ENCODE results near the gene SIX1.

SIX1 gene

GRCh38 chr14:60670989-60671388, 21.7 kb upstream of the SIX1 start:
- ATAC-seq (ENCODE audit: low read depth) (no peak), DNase-seq (ENCODE audit: low spot score) (no peak)
- no peaks in the 10 kb centered on the region for H3K27me3 ChIP-seq (ENCODE audit: insufficient read depth, poor library complexity, severe bottlenecking)
- TF ChIP-seq CTCF (IDR thresholded peaks at IDR 0.05; ENCODE audit: poor library complexity, severe bottlenecking): no peak
- no peaks in the 10 kb centered on the region for H3K36me3 ChIP-seq (ENCODE audit: low read depth)
- H3K4me3 ChIP-seq (ENCODE audit: severe bottlenecking): no peak overlapping the region
- no peaks in the 10 kb centered on the region for H3K9me3 ChIP-seq (ENCODE audit: severe bottlenecking)
- no peaks in the 10 kb centered on the region for H3K4me1 ChIP-seq (ENCODE audit: insufficient read depth, poor library complexity, severe bottlenecking)
- no peak overlapping the region for H3K27ac ChIP-seq (ENCODE audit: poor library complexity, severe bottlenecking)

GRCh38 chr14:60668431-60669112, 19.3 kb upstream of the SIX1 start:
- H3K36me3 ChIP-seq (ENCODE audit: low read depth): no peaks in the 10 kb centered on the region
- no peak overlapping the region for H3K4me3 ChIP-seq (ENCODE audit: severe bottlenecking)
- H3K9me3 ChIP-seq (ENCODE audit: severe bottlenecking): no peaks in the 10 kb centered on the region
- TF ChIP-seq CTCF (IDR thresholded peaks at IDR 0.05; ENCODE audit: poor library complexity, severe bottlenecking): no peak
- DNase-seq (ENCODE audit: low spot score) (no peak), ATAC-seq (ENCODE audit: low read depth) (no peak)
- no peaks in the 10 kb centered on the region for H3K4me1 ChIP-seq (ENCODE audit: insufficient read depth, poor library complexity, severe bottlenecking)
- no peaks in the 10 kb centered on the region for H3K27me3 ChIP-seq (ENCODE audit: insufficient read depth, poor library complexity, severe bottlenecking)
- H3K27ac ChIP-seq (ENCODE audit: poor library complexity, severe bottlenecking): no peak overlapping the region

- H3K9me3 ChIP-seq (ENCODE audit: severe bottlenecking): no peaks in the 10 kb centered on the region
- TF ChIP-seq CTCF (IDR thresholded peaks at IDR 0.05; ENCODE audit: poor library complexity, severe bottlenecking): no peak
- no peaks in the 10 kb centered on the region for H3K27me3 ChIP-seq (ENCODE audit: insufficient read depth, poor library complexity, severe bottlenecking)
- H3K27ac ChIP-seq (ENCODE audit: poor library complexity, severe bottlenecking): no peak overlapping the region
- no peaks in the 10 kb centered on the region for H3K4me1 ChIP-seq (ENCODE audit: insufficient read depth, poor library complexity, severe bottlenecking)
- no peak overlapping the region for H3K4me3 ChIP-seq (ENCODE audit: severe bottlenecking)
- H3K36me3 ChIP-seq (ENCODE audit: low read depth): no peaks in the 10 kb centered on the region
- no peak for DNase-seq (ENCODE audit: low spot score)
- ATAC-seq (ENCODE audit: low read depth): no peak
Measured at GRCh38 chr14:60665177-60665550, 15.9 kb upstream of the SIX1 start.

GRCh38 chr14:60662982-60663381, 13.7 kb upstream of the SIX1 start:
- Histone ChIP-seq H3K9me3 (ENCODE audit: severe bottlenecking) (no peaks in the 10 kb centered on the region), H3K4me3 (ENCODE audit: severe bottlenecking) (no peak overlapping the region), H3K4me1 (ENCODE audit: insufficient read depth, poor library complexity, severe bottlenecking) (peaks cover 6% of the 10 kb centered on the region), H3K36me3 (ENCODE audit: low read depth) (no peaks in the 10 kb centered on the region), H3K27me3 (ENCODE audit: insufficient read depth, poor library complexity, severe bottlenecking) (no peaks in the 10 kb centered on the region), H3K27ac (ENCODE audit: poor library complexity, severe bottlenecking) (no peak overlapping the region)
- DNase-seq (ENCODE audit: low spot score) (no peak), ATAC-seq (ENCODE audit: low read depth) (no peak)
- TF ChIP-seq CTCF (IDR thresholded peaks at IDR 0.05; ENCODE audit: poor library complexity, severe bottlenecking): no peak

- ATAC-seq (ENCODE audit: low read depth): no peak
- no peaks in the 10 kb centered on the region for H3K27me3 ChIP-seq (ENCODE audit: insufficient read depth, poor library complexity, severe bottlenecking)
- H3K4me3 ChIP-seq (ENCODE audit: severe bottlenecking): no peak overlapping the region
- no peak for DNase-seq (ENCODE audit: low spot score)
- H3K27ac ChIP-seq (ENCODE audit: poor library complexity, severe bottlenecking): no peak overlapping the region
- H3K4me1 ChIP-seq (ENCODE audit: insufficient read depth, poor library complexity, severe bottlenecking): peaks cover 6% of the 10 kb centered on the region
- TF ChIP-seq CTCF (IDR thresholded peaks at IDR 0.05; ENCODE audit: poor library complexity, severe bottlenecking): no peak
- no peaks in the 10 kb centered on the region for H3K9me3 ChIP-seq (ENCODE audit: severe bottlenecking)
- no peaks in the 10 kb centered on the region for H3K36me3 ChIP-seq (ENCODE audit: low read depth)
Measured at GRCh38 chr14:60661721-60662120, 12.4 kb upstream of the SIX1 start.
